Neural progenitor cell (in vitro differentiated cells): Measurements from ENCODE around the gene PROC. TPM values are rescaled to one million over a fixed set of nuclear protein-coding genes. Genes with fewer than 3 reads are reported as not detected.

Experiments used
- DNase-seq: peaks from one replicate; pipeline ENCODE4 v3.0.0-alpha.2; 2016; ENCODE audit warnings: low spot score
- H2AFZ ChIP-seq: fragments of 200-600 bp; sonication (generic); replicated peaks from 2 replicates; pipeline ENCODE4 v1.6.1; 2016; ENCODE audit warnings: antibody characterized with exemption
- H3F3A ChIP-seq: fragments of 200-600 bp; sonication (generic); 2 replicates; pipeline ENCODE4 v1.6.1; 2016; ENCODE audit warnings: antibody characterized with exemption, low read depth
- H3K27ac ChIP-seq: fragments of 200-600 bp; sonication (generic); 2 replicates; pipeline ENCODE4 v1.5.1; 2016; ENCODE audit warnings: mild to moderate bottlenecking
- H3K27me3 ChIP-seq: fragments of 200-600 bp; sonication (generic); 2 replicates; pipeline ENCODE4 v1.6.1; 2016; ENCODE audit warnings: mild to moderate bottlenecking, moderate library complexity
- H3K36me3 ChIP-seq: fragments of 200-600 bp; sonication (generic); 2 replicates; pipeline ENCODE4 v1.5.1; 2016
- H3K4me1 ChIP-seq: fragments of 200-600 bp; sonication (generic); 2 replicates; pipeline ENCODE4 v1.6.1; 2016; ENCODE audit warnings: mixed run types
- H3K4me2 ChIP-seq: fragments of 200-600 bp; sonication (generic); 2 replicates; pipeline ENCODE4 v1.6.1; 2016
- H3K4me3 ChIP-seq: fragments of 200-600 bp; sonication (generic); 2 replicates; pipeline ENCODE4 v1.5.1; 2016
- H3K79me2 ChIP-seq: fragments of 200-600 bp; sonication (generic); 2 replicates; pipeline ENCODE4 v1.6.1; 2016; ENCODE audit warnings: low read depth
- H3K9ac ChIP-seq: fragments of 200-600 bp; sonication (generic); 2 replicates; pipeline ENCODE4 v1.6.1; 2016
- H3K9me3 ChIP-seq: fragments of 200-600 bp; sonication (generic); 2 replicates; pipeline ENCODE4 v1.5.1; 2016; ENCODE audit warnings: low read depth
- H4K20me1 ChIP-seq: fragments of 200-600 bp; sonication (generic); 2 replicates; pipeline ENCODE4 v1.6.1; 2016; ENCODE audit warnings: low read depth
- H3K27ac Mint-ChIP-seq: 3 replicates; pipeline ENCODE4 v1.8.0; 2021; ENCODE audit warnings: mixed read lengths
- H3K27me3 Mint-ChIP-seq: 2 replicates; pipeline ENCODE4 v1.8.0; 2022; ENCODE audit warnings: low read depth, mild to moderate bottlenecking, inconsistent platforms, moderate library complexity, mixed read lengths; ENCODE audit not compliant: insufficient read depth
- H3K36me3 Mint-ChIP-seq: 3 replicates; pipeline ENCODE4 v1.8.0; 2021; ENCODE audit warnings: mixed read lengths
- H3K4me1 Mint-ChIP-seq: 3 replicates; pipeline ENCODE4 v1.8.0; 2021; ENCODE audit warnings: mixed read lengths
- H3K4me3 Mint-ChIP-seq: 3 replicates; pipeline ENCODE4 v1.8.0; 2021; ENCODE audit warnings: mild to moderate bottlenecking, moderate library complexity, mixed read lengths
- H3K9me3 Mint-ChIP-seq: 3 replicates; pipeline ENCODE4 v1.8.0; 2020; ENCODE audit warnings: mixed read lengths
- CTCF ChIP-seq: fragments of 200-600 bp; sonication (generic); IDR thresholded peaks from 2 replicates; pipeline ENCODE4 v1.5.1; 2017; ENCODE audit warnings: antibody characterized with exemption, mild to moderate bottlenecking
- EZH2 ChIP-seq: fragments of 200-600 bp; sonication (generic); IDR thresholded peaks from 2 replicates; pipeline ENCODE4 v1.6.1; 2017; ENCODE audit warnings: antibody characterized with exemption, mild to moderate bottlenecking, moderate library complexity
- EZH2phosphoT487 ChIP-seq: fragments of 200-600 bp; sonication (generic); IDR thresholded peaks from 2 replicates; pipeline ENCODE4 v1.6.1; 2017; ENCODE audit warnings: antibody characterized with exemption
- total RNA-seq: library from RNA; depleted of rRNA; stranded (reverse); fragments of >200 nt; gene quantifications from 2 replicates; pipeline ENCODE4 v1.2.3, GENCODE V29; 2015; ENCODE audit warnings: low replicate concordance

Gene PROC
- total RNA-seq, 1 donor from 2014 or later = not detected

DNA sequence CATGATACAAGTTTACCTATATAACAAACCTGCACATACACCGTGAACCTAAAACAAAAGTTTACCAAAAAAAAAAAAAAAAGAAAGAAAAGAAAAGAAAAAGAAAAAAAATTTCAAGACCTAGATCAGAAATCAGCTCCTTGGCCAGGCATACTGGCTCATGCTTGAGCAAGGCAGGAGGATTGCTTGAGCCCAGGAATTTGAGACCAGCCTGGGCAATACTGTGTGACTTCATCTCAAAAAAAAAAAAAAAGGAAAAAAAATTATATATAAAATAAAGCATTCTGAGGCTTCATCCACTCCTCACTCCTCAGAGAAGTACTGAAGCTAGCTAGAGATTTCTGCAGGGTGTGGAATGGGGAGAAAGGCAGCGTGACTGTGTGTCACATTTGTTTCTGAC, 11.8 kb upstream of the PROC start:
- Mint-ChIP-seq H3K27me3 (peaks cover 3% of the 10 kb centered on the region), H3K4me1 (peaks cover 25% of the 10 kb centered on the region), H3K36me3 (no peaks in the 10 kb centered on the region), H3K4me3 (no peak overlapping the region), H3K9me3 (no peaks in the 10 kb centered on the region), H3K27ac (no peak overlapping the region)
- no peak overlapping the region for H3K4me3 ChIP-seq
- H4K20me1 ChIP-seq = no peaks in the 10 kb centered on the region
- H3F3A ChIP-seq = peaks cover 19% of the 10 kb centered on the region
- no peak overlapping the region for H2AFZ ChIP-seq
- no peak overlapping the region for H3K4me2 ChIP-seq
- no peaks in the 10 kb centered on the region for H3K9me3 ChIP-seq
- H3K79me2 ChIP-seq = no peaks in the 10 kb centered on the region
- H3K27me3 ChIP-seq = no peaks in the 10 kb centered on the region
- TF ChIP-seq EZH2 = no peak
- no peak for TF ChIP-seq EZH2phosphoT487
- no peak for TF ChIP-seq CTCF
- no peak overlapping the region for H3K9ac ChIP-seq
- no peak for DNase-seq
- H3K4me1 ChIP-seq = no peaks in the 10 kb centered on the region
- H3K36me3 ChIP-seq = no peaks in the 10 kb centered on the region
- H3K27ac ChIP-seq = no peak overlapping the region

DNA sequence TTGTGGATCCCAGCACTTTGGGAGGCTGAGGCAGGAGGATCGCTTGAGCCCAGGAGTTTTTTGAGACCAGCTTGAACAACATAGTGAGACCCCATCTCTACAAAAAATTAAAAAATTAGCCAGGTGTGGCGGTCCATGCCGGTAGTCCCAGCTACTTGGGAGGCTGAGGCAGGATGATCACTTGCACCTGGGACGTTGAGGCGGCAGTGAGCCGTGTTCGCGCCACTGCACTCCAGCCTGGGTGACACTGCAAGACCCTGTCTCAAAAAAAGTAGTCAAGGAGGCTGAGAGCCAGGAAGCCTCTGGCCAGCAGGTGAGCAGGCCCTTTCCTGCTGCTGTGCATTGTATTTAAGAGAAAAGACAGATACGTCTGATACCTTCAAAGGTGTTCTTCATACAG, 11.1 kb upstream of the PROC start:
- H2AFZ ChIP-seq = no peak overlapping the region
- H3K36me3 ChIP-seq = no peaks in the 10 kb centered on the region
- Mint-ChIP-seq H3K27me3 (peaks cover 3% of the 10 kb centered on the region), H3K27ac (no peak overlapping the region), H3K4me3 (peak overlapping the region; percentile 77), H3K36me3 (no peaks in the 10 kb centered on the region), H3K4me1 (peaks cover 25% of the 10 kb centered on the region), H3K9me3 (no peaks in the 10 kb centered on the region)
- no peak overlapping the region for H3K9ac ChIP-seq
- no peaks in the 10 kb centered on the region for H4K20me1 ChIP-seq
- no peaks in the 10 kb centered on the region for H3K9me3 ChIP-seq
- H3K27ac ChIP-seq = no peak overlapping the region
- no peaks in the 10 kb centered on the region for H3K79me2 ChIP-seq
- H3K27me3 ChIP-seq = no peaks in the 10 kb centered on the region
- no peak for DNase-seq
- TF ChIP-seq EZH2phosphoT487 (no peak), CTCF (no peak), EZH2 (no peak)
- no peak overlapping the region for H3K4me2 ChIP-seq
- peaks cover 19% of the 10 kb centered on the region for H3F3A ChIP-seq
- H3K4me1 ChIP-seq = no peaks in the 10 kb centered on the region
- no peak overlapping the region for H3K4me3 ChIP-seq

GRCh38 chr2:127407661-127408003, 10.6 kb upstream of the PROC start:
- Mint-ChIP-seq H3K9me3 (no peaks in the 10 kb centered on the region), H3K4me1 (peaks cover 25% of the 10 kb centered on the region), H3K4me3 (peak overlapping the region; percentile 77), H3K27me3 (peaks cover 3% of the 10 kb centered on the region), H3K36me3 (no peaks in the 10 kb centered on the region), H3K27ac (no peak overlapping the region)
- Histone ChIP-seq H4K20me1 (no peaks in the 10 kb centered on the region), H3K27ac (no peak overlapping the region), H3K4me1 (no peaks in the 10 kb centered on the region), H3K4me3 (peak overlapping the region; percentile 64), H3F3A (peaks cover 19% of the 10 kb centered on the region), H2AFZ (peak overlapping the region; percentile 84), H3K9me3 (no peaks in the 10 kb centered on the region), H3K79me2 (no peaks in the 10 kb centered on the region), H3K27me3 (no peaks in the 10 kb centered on the region), H3K36me3 (no peaks in the 10 kb centered on the region), H3K4me2 (peak overlapping the region; percentile 83), H3K9ac (no peak overlapping the region)
- no peak for DNase-seq
- no peak for TF ChIP-seq EZH2phosphoT487
- TF ChIP-seq CTCF = no peak
